ENCODE results near the gene PTPRM.

DNA sequence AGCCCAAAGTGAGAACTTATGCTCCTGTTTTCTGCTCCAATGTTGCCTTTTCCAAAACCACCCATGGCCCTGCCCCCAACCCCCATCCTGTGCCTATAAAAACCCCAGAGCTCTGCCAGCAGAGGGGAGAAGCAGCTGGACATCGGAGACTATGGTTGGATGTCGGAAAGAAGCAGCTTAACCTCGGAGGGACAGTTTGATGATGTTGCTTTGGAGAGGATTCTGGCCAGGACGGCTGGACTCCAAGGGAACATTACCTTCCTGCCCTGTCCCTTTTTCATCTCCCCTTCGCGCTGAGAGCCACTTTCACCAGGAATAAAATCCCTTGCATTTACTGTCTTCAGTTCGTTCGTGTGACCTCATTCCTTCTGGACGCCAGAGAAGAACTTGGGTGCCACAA is 158.4 kb downstream of the PTPRM start:
- TF ChIP-seq EZH2phosphoT487 (IDR thresholded peaks at IDR 0.05; ENCODE audit: unreplicated experiment) (no peak), ZNF114 (CRISPR knock-in tag; IDR thresholded peaks at IDR 0.05) (no peak), EZH2 (IDR thresholded peaks at IDR 0.05; ENCODE audit: low read depth, unreplicated experiment) (no peak), POLR2AphosphoS5 (IDR thresholded peaks at IDR 0.05; ENCODE audit: low read depth) (no peak), CREB1 (CRISPR knock-in tag; IDR thresholded peaks at IDR 0.05; ENCODE audit: low read depth) (no peak)
- TF ChIP-seq, protein P1, sequence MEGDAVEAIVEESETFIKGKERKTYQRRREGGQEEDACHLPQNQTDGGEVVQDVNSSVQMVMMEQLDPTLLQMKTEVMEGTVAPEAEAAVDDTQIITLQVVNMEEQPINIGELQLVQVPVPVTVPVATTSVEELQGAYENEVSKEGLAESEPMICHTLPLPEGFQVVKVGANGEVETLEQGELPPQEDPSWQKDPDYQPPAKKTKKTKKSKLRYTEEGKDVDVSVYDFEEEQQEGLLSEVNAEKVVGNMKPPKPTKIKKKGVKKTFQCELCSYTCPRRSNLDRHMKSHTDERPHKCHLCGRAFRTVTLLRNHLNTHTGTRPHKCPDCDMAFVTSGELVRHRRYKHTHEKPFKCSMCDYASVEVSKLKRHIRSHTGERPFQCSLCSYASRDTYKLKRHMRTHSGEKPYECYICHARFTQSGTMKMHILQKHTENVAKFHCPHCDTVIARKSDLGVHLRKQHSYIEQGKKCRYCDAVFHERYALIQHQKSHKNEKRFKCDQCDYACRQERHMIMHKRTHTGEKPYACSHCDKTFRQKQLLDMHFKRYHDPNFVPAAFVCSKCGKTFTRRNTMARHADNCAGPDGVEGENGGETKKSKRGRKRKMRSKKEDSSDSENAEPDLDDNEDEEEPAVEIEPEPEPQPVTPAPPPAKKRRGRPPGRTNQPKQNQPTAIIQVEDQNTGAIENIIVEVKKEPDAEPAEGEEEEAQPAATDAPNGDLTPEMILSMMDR (conservative IDR thresholded peaks at IDR 0.05; ENCODE audit: low read depth in 2 of 2): no peak
